Omental fat pad (tissue), 4 donors: Measurements from ENCODE around the gene TRHDE. TPM values are rescaled to one million over a fixed set of nuclear protein-coding genes. Genes with fewer than 3 reads are reported as not detected.
"Not testable (repeated sequence)": the region's sequence is repeated elsewhere in the genome, so short reads cannot be mapped to it uniquely, and the experiment has no call there.

Experiments used
- ATAC-seq: fragments of 150-250 bp; one replicate; pipeline ENCODE4 v1.9.1; 2016; ENCODE audit warnings: mild to moderate bottlenecking, moderate library complexity; ENCODE audit not compliant: low FRiP score
- DNase-seq: peaks from one replicate; pipeline ENCODE4 v3.0.0-alpha.2; 2019; ENCODE audit warnings: low spot score
- total RNA-seq, 4 donors: library from RNA; depleted of rRNA; stranded (reverse); fragments of >200 nt; gene quantifications; one replicate each; pipeline ENCODE4 v1.1.0, GENCODE V29; 2016
- TF ChIP-seq, protein P1 (sequence below), 3 donors: fragments of 450-650 bp; IDR thresholded peaks; one replicate each; pipeline ENCODE4 v1.5.1; 2016 to 2017; ENCODE audit warnings: antibody characterized with exemption in 3 of 3, mild to moderate bottlenecking in 3 of 3, moderate library complexity in 2 of 3

The TRHDE gene
- total RNA-seq, 4 donors from 2014 or later, result 12.8 to 34.8 (median 14.8) TPM

DNA sequence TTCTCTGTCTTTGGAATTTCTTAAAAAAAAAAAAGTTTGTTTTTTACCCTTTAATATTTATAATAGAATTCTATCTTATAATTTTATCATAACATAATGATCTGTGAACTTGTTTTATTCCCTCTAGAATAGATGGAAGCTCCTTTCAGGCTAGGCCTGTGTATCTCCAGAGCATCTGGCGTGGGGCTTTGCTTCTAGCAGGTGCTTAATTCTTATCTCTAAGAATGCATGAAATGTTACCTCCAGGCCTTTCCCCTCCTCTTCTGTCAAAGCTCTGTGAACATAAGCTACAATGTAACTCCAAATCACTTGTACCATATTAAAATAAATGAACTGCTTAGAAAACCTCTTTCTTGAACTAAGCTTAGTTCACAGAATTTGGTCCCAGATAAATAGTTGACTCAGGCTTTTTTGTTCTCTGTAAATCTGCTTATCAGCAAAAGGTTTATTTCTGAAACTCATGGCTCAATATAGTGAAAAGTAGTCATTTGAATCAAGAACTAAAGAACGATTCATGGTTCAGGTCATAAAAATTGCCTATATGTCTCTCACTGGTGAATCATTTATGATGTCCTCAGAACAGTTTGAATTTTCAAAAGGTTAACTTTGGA is 407.1 kb downstream of the TRHDE start:
- DNase-seq (no peak), ATAC-seq (no peak)
- TF ChIP-seq, protein P1, sequence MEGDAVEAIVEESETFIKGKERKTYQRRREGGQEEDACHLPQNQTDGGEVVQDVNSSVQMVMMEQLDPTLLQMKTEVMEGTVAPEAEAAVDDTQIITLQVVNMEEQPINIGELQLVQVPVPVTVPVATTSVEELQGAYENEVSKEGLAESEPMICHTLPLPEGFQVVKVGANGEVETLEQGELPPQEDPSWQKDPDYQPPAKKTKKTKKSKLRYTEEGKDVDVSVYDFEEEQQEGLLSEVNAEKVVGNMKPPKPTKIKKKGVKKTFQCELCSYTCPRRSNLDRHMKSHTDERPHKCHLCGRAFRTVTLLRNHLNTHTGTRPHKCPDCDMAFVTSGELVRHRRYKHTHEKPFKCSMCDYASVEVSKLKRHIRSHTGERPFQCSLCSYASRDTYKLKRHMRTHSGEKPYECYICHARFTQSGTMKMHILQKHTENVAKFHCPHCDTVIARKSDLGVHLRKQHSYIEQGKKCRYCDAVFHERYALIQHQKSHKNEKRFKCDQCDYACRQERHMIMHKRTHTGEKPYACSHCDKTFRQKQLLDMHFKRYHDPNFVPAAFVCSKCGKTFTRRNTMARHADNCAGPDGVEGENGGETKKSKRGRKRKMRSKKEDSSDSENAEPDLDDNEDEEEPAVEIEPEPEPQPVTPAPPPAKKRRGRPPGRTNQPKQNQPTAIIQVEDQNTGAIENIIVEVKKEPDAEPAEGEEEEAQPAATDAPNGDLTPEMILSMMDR (IDR thresholded peaks at IDR 0.05), result no peak

DNA sequence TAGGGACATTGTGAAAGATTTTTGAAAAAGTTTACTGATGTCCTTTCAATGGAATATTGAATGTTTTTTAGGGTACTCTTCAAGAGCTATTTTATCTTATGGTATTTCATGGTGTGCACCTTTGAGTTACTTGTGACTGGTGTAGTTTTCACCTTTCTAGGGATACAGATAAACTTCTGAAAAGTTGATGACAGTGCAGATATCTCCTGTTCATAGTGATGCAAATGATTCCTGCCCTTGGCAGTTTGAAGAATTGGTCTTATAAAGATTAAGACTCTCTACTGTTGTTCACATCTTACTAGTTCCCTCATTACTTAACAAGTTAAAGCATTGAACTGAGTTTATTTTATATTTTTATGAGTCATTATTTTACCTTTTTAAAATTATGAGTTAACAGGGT is 408.9 kb downstream of the TRHDE start:
- TF ChIP-seq, protein P1 (IDR thresholded peaks at IDR 0.05), result no peak
- ATAC-seq, result no peak
- no peak for DNase-seq

DNA sequence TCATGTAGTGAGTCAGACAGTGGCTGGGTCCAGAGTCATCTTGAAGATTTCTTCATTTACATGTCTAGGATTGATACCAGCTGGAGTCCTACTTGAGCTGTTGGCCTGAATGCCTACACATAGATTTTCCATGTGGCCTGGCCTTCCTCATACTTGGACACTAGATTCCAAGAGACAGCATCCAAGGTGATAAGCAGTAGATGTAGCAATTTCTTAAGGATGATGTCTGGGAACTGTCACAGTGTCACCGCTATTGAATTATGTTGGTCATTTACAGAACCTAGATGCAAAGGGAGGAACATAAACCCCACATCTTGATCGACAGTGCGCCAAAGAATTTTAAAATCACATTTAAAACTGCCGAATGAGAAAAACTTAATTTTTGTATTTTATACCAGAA is 412.3 kb downstream of the TRHDE start:
- ATAC-seq (no peak), DNase-seq (no peak)
- TF ChIP-seq, protein P1 (IDR thresholded peaks at IDR 0.05), result no peak

DNA sequence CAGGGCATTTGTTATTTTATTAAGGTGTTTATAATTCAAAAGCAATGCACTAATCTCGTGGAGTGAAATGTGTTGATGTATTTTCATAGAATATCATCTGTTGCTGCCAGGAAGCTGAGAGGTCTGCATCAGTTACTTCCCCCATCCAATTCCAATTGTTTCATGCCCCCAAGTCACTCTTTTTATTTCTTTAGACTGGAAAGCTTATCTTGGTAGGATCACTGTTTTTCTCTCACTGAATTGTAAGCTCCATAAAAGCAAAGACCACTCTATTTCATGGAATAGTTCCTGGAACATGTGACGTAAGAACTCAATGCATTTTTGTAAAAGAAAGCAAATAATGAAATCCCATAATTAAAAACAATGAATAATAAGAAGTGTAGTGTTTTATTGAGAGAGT is 420.2 kb downstream of the TRHDE start:
- ATAC-seq (no peak), DNase-seq (no peak)
- TF ChIP-seq, protein P1 (IDR thresholded peaks at IDR 0.05), result no peak

DNA sequence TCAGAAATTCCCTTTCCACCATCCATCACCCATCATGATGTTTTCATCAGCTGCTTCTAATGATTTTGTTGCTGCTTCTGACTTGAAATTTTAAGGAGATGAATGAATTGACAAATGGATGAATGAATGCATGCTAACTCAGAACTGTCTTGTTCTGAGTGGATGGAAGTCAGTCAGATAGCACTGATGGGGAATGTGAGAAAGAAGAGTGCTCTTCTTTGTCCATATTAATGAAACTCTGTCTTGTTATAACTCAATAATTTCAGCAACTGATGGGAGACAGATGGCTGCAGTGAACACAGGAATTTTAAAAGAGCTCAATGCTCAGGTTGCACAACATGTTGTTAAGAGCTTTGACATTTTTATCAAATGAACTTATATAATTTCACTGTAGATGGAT is 422.0 kb downstream of the TRHDE start:
- DNase-seq, result no peak
- TF ChIP-seq, protein P1 (IDR thresholded peaks at IDR 0.05), result no peak
- ATAC-seq, result no peak

DNA sequence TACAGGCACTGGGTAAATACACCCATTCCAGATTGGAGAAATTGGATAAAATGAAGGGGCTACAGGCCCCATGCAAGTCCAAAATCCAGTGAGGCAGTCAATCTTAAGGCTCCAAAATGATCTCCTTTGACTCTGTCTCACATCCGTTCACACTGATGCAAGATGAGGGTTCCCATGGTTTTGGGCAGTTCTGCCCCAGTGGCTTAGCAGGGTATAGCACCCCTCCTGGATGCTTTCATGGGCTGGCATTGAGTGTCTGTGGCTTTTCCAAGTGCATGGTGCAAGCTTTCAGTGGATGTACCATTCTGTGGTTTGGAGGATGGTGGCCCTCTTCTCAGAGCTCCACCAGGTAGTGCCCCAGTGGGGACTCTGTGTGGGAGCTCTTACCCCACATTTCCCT is 427.2 kb downstream of the TRHDE start:
- no peak for ATAC-seq
- TF ChIP-seq, protein P1 (IDR thresholded peaks at IDR 0.05), result no peak

DNA sequence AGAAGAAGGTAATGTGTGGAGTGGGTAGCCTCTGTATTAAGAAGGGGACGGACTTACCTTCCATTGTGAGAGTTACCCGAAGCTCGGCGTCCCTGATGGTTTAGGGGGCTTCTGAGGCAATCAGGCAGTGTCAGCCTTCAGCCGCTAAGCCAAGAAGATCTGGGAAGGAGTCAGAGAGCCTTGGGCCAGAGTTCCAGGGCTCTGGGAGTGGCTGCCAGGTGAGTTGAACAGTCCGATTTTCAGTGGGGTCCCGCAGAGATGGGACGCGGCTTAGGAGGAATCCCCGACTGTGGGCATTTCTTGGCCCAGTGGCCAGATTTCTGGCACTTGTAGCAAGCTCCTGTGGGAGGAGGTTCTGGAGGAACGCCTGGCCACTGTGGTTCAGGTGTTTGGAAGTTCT is 439.9 kb downstream of the TRHDE start:
- DNase-seq, ATAC-seq: not testable (repeated sequence)

More for the DNA sequence above, 427.2 kb downstream of the TRHDE start:
- DNase-seq, result no peak
